Measurements from ENCODE around the gene MUC5AC.
"Not testable (repeated sequence)": the region's sequence is repeated elsewhere in the genome, so short reads cannot be mapped to it uniquely, and the experiment has no call there.

Gene MUC5AC

GRCh38 chr11:1157645-1158591 lies at the start of gene MUC5AC:
Gene MUC5AC, plus strand, starts transcription at chr11:1157953. Its CDS starts 47 bp downstream, at chr11:1158000.
- Histone ChIP-seq H3K9ac (ENCODE audit: low read depth, low read length) (no peak within 1 kb of the TSS), H3K27ac (ENCODE audit: low read length) (no peak within 1 kb of the TSS), H3K27me3 (ENCODE audit: insufficient read depth, low read length) (no peaks in the 10 kb centered on the region), H3K4me1 (ENCODE audit: insufficient read depth, low read length) (no peaks in the 10 kb centered on the region), H3K36me3 (ENCODE audit: insufficient read depth, low read depth, low read length) (no peaks in the 10 kb centered on the region), H3K9me3 (ENCODE audit: insufficient read depth, low read depth, low read length) (no peaks in the 10 kb centered on the region; the same call in 1 of the 2 replicates), H3K4me3 (ENCODE audit: low read length) (no peak within 1 kb of the TSS)

DNA sequence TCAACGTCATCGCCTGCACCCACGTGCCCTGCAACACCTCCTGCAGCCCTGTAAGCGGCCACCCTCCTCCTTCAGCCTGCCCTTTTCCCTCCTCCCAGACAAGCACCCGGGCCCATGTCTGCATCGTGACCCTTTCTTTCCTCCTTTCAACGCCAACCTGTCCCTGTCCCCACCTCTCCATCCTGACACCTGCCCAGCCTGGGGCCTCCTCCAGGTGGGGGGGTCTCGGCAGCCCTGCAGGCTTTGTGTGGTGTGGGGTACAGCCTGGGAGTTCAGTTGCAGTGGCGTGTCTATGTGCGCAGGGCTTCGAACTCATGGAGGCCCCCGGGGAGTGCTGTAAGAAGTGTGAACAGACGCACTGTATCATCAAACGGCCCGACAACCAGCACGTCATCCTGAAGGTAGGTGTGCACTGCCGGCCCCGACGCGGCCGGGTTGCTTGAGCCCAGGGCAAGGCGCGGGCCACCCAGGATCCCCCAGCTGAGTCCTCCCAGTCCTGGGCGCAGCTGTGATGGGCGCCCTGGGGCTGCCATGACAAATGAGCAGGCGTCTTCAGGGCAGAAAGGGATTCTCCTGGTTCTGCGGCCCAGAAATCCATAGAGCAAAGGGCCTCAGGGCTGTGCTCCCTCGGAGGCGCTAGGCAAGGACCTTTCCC lies 49.4 kb upstream of the MUC5AC start:
- H3K4me3 ChIP-seq (ENCODE audit: low read length), result no peak overlapping the region
- H3K4me1 ChIP-seq (ENCODE audit: insufficient read depth, low read length), result no peaks in the 10 kb centered on the region
- H3K9me3 ChIP-seq (ENCODE audit: insufficient read depth, low read depth, low read length), result no peaks in the 10 kb centered on the region
- H3K36me3 ChIP-seq (ENCODE audit: insufficient read depth, low read depth, low read length), result no peaks in the 10 kb centered on the region
- H3K9ac ChIP-seq (ENCODE audit: low read depth, low read length), result no peak overlapping the region
- H3K27me3 ChIP-seq (ENCODE audit: insufficient read depth, low read length), result no peaks in the 10 kb centered on the region
- no peak overlapping the region for H3K27ac ChIP-seq (ENCODE audit: low read length)

GRCh38 chr11:1109101-1109917 lies 48.4 kb upstream of the MUC5AC start:
- no peak overlapping the region for H3K27ac ChIP-seq (ENCODE audit: low read length)
- H3K4me3 ChIP-seq (ENCODE audit: low read length), result no peak overlapping the region
- H3K27me3 ChIP-seq (ENCODE audit: insufficient read depth, low read length), result no peaks in the 10 kb centered on the region
- H3K4me1 ChIP-seq (ENCODE audit: insufficient read depth, low read length), result no peaks in the 10 kb centered on the region
- H3K36me3 ChIP-seq (ENCODE audit: insufficient read depth, low read depth, low read length), result no peaks in the 10 kb centered on the region
- no peaks in the 10 kb centered on the region for H3K9me3 ChIP-seq (ENCODE audit: insufficient read depth, low read depth, low read length)
- no peak overlapping the region for H3K9ac ChIP-seq (ENCODE audit: low read depth, low read length)

DNA sequence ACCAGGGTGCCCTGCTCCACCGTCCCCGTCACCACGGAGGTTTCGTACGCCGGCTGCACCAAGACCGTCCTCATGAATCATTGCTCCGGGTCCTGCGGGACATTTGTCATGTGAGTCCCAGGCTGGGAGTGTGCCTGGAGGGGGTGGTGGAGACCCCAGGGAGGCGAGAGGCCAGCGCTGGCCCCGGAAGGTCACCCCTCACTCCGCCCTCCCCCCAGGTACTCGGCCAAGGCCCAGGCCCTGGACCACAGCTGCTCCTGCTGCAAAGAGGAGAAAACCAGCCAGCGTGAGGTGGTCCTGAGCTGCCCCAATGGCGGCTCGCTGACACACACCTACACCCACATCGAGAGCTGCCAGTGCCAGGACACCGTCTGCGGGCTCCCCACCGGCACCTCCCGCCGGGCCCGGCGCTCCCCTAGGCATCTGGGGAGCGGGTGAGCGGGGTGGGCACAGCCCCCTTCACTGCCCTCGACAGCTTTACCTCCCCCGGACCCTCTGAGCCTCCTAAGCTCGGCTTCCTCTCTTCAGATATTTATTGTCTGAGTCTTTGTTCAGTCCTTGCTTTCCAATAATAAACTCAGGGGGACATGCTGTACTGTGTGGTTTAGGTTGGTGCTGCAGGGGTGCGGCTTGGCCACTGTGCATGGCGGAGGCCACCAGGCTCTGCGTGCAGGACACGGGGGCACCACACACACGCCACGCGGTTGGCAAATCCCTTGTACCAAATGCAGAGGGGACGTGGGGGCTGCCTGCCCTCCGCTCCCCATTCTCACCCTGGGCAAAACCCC lies 47.6 kb upstream of the MUC5AC start:
- no peak overlapping the region for H3K9ac ChIP-seq (ENCODE audit: low read depth, low read length)
- H3K4me3 ChIP-seq (ENCODE audit: low read length), result no peak overlapping the region
- no peaks in the 10 kb centered on the region for H3K36me3 ChIP-seq (ENCODE audit: insufficient read depth, low read depth, low read length)
- H3K27me3 ChIP-seq (ENCODE audit: insufficient read depth, low read length), result no peaks in the 10 kb centered on the region
- H3K4me1 ChIP-seq (ENCODE audit: insufficient read depth, low read length), result no peaks in the 10 kb centered on the region
- H3K27ac ChIP-seq (ENCODE audit: low read length), result no peak overlapping the region
- H3K9me3 ChIP-seq (ENCODE audit: insufficient read depth, low read depth, low read length), result no peaks in the 10 kb centered on the region

DNA sequence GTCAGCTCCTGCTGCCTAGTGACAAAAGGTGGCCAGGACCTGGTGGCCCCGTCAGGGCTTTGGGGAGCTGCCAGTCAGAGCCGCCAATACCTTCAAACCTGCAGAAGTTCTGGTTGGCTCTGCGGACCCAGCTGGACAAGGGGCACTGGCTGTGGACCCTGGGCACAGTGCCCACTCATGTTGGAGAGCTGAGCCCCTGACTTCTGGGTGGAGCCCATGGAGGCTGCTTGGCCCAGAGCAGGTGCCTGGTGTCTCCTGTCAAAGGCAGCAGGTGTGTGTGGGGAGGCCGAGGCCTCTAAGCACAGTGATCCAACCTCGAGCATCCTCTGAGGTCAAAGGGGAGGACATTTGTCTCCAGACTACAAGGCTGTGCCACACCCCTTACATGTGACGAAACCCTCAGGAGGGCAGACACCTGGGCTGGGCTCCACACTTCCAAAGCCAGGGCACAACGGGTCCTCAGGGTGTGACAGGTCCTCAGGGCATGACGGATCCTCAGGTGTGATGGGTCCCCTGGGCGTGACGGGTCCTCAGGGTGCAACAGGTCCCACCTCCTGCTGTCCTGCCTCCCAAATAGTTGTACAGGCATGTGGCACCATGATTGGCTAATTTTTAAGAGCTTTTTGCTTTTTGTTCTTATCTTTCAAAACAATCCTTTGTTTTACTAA lies 46.1 kb upstream of the MUC5AC start:
- Histone ChIP-seq H3K4me3 (ENCODE audit: low read length) (no peak overlapping the region), H3K4me1 (ENCODE audit: insufficient read depth, low read length) (no peaks in the 10 kb centered on the region), H3K27ac (ENCODE audit: low read length) (no peak overlapping the region), H3K9me3 (ENCODE audit: insufficient read depth, low read depth, low read length) (no peaks in the 10 kb centered on the region), H3K36me3 (ENCODE audit: insufficient read depth, low read depth, low read length) (no peaks in the 10 kb centered on the region), H3K9ac (ENCODE audit: low read depth, low read length) (no peak overlapping the region), H3K27me3 (ENCODE audit: insufficient read depth, low read length) (no peaks in the 10 kb centered on the region)

GRCh38 chr11:1112351-1113191 lies 45.2 kb upstream of the MUC5AC start:
- Histone ChIP-seq H3K9ac (ENCODE audit: low read depth, low read length) (no peak overlapping the region), H3K9me3 (ENCODE audit: insufficient read depth, low read depth, low read length) (no peaks in the 10 kb centered on the region), H3K4me1 (ENCODE audit: insufficient read depth, low read length) (no peaks in the 10 kb centered on the region), H3K27me3 (ENCODE audit: insufficient read depth, low read length) (no peaks in the 10 kb centered on the region), H3K27ac (ENCODE audit: low read length) (no peak overlapping the region), H3K4me3 (ENCODE audit: low read length) (no peak overlapping the region), H3K36me3 (ENCODE audit: insufficient read depth, low read depth, low read length) (no peaks in the 10 kb centered on the region)

- Histone ChIP-seq H3K9me3 (ENCODE audit: insufficient read depth, low read depth, low read length) (no peaks in the 10 kb centered on the region), H3K9ac (ENCODE audit: low read depth, low read length) (no peak overlapping the region), H3K4me3 (ENCODE audit: low read length) (no peak overlapping the region), H3K27ac (ENCODE audit: low read length) (no peak overlapping the region), H3K4me1 (ENCODE audit: insufficient read depth, low read length) (no peaks in the 10 kb centered on the region), H3K27me3 (ENCODE audit: insufficient read depth, low read length) (no peaks in the 10 kb centered on the region), H3K36me3 (ENCODE audit: insufficient read depth, low read depth, low read length) (no peaks in the 10 kb centered on the region)
Measured at GRCh38 chr11:1113405-1114201, 44.1 kb upstream of the MUC5AC start.

DNA sequence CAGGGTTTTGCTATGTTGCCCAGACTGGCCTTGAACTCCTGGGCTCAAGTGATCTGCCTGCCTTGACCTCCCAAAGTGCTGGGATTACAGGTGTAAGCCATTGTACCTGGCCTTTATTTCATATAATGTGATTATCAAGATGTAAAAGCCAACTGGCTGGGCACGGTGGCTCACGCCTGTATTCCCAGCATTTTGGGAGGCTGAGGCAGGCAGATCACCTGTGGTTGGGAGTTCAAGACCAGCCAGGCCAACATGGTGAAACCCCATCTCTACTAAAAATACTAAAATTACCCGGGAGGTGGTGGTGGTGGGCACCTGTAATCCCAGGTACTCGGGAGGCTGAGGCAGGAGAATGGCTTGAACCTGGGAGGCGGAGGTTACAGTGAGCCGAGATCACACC lies 42.5 kb upstream of the MUC5AC start:
- not testable (repeated sequence) for H3K9ac ChIP-seq (ENCODE audit: low read depth, low read length); H3K27ac ChIP-seq (ENCODE audit: low read length); H3K27me3 ChIP-seq (ENCODE audit: insufficient read depth, low read length); H3K36me3 ChIP-seq (ENCODE audit: insufficient read depth, low read depth, low read length); H3K9me3 ChIP-seq (ENCODE audit: insufficient read depth, low read depth, low read length); H3K4me1 ChIP-seq (ENCODE audit: insufficient read depth, low read length); H3K4me3 ChIP-seq (ENCODE audit: low read length)

DNA sequence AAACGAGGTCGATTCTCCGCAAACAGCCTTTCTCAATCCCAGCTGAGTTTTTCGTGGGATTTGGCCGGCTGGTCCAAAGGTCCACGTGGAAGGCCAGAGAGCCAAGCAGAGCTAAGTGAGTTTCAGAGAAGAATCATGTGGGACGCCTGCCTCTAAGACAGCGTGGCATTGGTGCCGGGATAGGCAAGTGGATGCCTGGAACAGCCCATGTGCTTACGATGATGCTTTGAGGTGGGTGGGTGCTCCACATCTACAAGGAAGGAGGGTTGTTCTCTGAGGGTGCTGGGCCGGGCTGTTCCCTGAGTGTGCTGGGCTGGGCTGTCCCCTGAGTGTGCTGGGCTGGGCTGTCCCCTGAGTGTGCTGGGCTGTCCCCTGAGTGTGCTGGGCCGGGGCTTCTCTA lies 41.6 kb upstream of the MUC5AC start:
- Histone ChIP-seq H3K9me3 (ENCODE audit: insufficient read depth, low read depth, low read length) (no peaks in the 10 kb centered on the region), H3K4me3 (ENCODE audit: low read length) (no peak overlapping the region), H3K27ac (ENCODE audit: low read length) (no peak overlapping the region), H3K36me3 (ENCODE audit: insufficient read depth, low read depth, low read length) (no peaks in the 10 kb centered on the region), H3K9ac (ENCODE audit: low read depth, low read length) (no peak overlapping the region), H3K27me3 (ENCODE audit: insufficient read depth, low read length) (no peaks in the 10 kb centered on the region), H3K4me1 (ENCODE audit: insufficient read depth, low read length) (no peaks in the 10 kb centered on the region)

Data from iPS-20b (cell line).